ENCODE results near the gene CAMK2A.

CAMK2A gene

DNA sequence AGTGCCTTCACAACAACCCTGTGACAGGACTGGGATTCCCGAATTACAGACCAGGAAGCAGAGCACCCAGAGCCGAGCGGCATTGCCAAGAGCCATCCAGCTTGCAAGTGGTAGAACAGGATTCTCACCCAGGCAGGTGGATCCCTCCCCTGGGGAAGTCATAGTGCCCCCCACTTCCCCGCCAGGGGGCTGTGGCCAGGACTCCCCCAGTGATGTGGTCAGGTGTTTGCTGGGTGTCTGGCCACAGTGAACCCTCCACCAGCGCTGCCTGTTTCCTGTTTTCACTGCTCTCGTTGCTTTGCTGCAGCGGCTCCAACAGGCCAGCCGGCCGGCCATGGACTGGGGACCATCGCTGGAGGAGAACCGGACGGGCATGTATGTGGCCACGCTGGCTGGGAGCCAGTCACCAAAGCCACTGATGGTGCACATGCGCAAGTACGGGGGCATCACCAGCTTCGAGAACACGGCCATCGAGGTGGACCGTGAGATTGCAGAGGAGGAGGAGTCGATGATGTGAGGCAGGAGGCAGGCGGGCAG lies 80.4 kb downstream of the CAMK2A start:
- no peak for DNase-seq

- DNase-seq, result no peak
Measured at GRCh38 chr5:150208187-150209098, 81.1 kb downstream of the CAMK2A start.

- no peak for DNase-seq
Measured at GRCh38 chr5:150206779-150207115, 82.8 kb downstream of the CAMK2A start.

GRCh38 chr5:150206098-150206778 lies 83.3 kb downstream of the CAMK2A start:
- DNase-seq, result no peak

- DNase-seq, result no peak
Measured at GRCh38 chr5:150204590-150204960, 85.0 kb downstream of the CAMK2A start.

- DNase-seq, result no peak
Measured at GRCh38 chr5:150203832-150204589, 85.6 kb downstream of the CAMK2A start.

- no peak for DNase-seq
Measured at GRCh38 chr5:150202501-150202900, 87.1 kb downstream of the CAMK2A start.

- DNase-seq, result no peak
Measured at GRCh38 chr5:150197476-150197875, 92.1 kb downstream of the CAMK2A start.

DNA sequence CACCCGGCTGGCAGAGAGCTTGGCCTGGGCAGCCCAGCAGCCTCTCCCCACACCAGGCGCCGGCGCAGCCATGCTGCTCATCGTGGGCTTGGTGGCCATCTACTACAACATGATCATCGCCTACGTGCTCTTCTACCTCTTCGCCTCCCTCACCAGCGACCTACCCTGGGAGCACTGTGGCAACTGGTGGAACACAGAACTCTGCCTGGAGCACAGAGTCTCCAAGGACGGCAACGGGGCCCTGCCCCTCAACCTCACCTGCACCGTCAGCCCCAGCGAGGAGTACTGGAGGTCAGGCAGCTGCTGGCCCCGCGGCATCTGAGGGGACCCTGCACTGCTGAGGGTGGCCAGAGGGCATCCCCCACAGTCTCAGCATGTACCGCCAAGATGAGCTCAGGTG lies 92.6 kb downstream of the CAMK2A start:
- DNase-seq, result no peak

- DNase-seq, result no peak
Measured at GRCh38 chr5:150196514-150196913, 93.1 kb downstream of the CAMK2A start.

- no peak for DNase-seq
Measured at GRCh38 chr5:150195736-150196485, 93.7 kb downstream of the CAMK2A start.

DNA sequence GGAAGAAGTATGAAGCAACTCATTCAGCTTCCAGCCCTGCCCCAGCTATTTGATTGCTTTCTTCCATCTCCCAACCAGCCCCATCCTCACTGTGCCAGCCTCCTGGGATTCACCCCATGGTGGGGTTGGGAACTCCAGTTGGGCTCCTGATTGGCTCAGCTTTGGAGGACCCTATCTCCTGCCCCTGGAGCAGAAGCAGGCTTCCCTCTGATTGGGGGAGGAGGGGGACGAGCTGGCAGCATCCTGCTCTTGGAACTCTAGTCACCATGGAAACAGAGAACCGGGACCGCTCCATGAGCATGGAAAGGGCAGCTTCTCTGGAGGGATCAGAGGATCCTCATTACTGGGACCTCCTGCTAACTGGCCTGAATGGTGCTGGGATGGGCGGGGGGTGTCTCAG lies 97.1 kb downstream of the CAMK2A start:
- no peak for DNase-seq

- DNase-seq, result no peak
Measured at GRCh38 chr5:150190987-150191386, 98.6 kb downstream of the CAMK2A start.

DNA sequence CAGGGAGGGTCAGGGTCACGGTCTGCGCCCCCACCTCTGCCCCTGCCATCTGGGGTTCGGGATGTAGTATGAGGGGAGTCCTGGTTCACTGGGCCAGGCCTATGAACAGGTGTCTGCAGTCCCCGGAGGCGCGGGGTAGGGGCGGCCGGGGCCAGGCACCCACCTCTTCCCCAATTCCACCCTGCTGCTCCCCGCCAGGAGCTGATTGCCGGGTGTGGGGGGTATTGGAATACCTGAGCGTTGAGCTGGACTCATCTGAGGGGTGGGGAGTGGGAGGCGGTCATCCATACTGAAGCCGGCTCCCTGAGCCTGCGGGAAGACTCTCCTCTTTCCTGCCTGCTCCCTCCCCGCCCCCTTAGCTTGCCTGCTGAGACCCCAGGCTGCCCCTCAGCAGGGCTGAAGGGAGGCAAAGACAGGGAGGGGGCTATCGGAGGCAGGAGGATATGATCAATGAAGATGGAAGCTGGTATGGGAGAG lies 99.0 kb downstream of the CAMK2A start:
- DNase-seq, result no peak

- no peak for DNase-seq
Measured at GRCh38 chr5:150189728-150190502, 99.7 kb downstream of the CAMK2A start, which contains the start of gene SLC6A7. Gene SLC6A7, plus strand, starts transcription at chr5:150190062. Its CDS starts 266 bp downstream, at chr5:150190328.

- DNase-seq, result no peak
Measured at GRCh38 chr5:150189326-150189725, 100.2 kb downstream of the CAMK2A start.

- no peak for DNase-seq
Measured at GRCh38 chr5:150188146-150188842, 101.3 kb downstream of the CAMK2A start.

DNA sequence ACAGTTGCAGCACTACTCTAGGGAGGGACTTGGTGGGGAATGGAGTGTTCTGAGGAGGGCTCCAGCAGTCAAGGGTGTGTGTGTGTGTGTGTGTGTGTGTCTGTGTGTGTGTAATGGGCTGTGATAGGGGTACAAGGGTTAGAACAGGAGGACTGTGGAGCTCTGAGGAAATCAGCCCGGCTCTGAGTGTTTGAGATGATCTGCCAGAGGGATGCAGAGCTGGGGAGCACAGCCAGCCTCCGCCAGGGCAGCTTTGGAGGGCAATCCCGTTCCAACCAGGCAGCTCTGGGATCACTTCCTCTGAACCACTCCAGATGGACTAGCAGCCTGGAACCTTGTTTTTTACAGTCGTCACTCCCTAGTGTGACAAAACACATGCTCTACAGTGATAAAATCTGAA lies 102.7 kb downstream of the CAMK2A start:
- DNase-seq, result no peak

- no peak for DNase-seq
Measured at GRCh38 chr5:150186137-150186536, 103.4 kb downstream of the CAMK2A start.

DNA sequence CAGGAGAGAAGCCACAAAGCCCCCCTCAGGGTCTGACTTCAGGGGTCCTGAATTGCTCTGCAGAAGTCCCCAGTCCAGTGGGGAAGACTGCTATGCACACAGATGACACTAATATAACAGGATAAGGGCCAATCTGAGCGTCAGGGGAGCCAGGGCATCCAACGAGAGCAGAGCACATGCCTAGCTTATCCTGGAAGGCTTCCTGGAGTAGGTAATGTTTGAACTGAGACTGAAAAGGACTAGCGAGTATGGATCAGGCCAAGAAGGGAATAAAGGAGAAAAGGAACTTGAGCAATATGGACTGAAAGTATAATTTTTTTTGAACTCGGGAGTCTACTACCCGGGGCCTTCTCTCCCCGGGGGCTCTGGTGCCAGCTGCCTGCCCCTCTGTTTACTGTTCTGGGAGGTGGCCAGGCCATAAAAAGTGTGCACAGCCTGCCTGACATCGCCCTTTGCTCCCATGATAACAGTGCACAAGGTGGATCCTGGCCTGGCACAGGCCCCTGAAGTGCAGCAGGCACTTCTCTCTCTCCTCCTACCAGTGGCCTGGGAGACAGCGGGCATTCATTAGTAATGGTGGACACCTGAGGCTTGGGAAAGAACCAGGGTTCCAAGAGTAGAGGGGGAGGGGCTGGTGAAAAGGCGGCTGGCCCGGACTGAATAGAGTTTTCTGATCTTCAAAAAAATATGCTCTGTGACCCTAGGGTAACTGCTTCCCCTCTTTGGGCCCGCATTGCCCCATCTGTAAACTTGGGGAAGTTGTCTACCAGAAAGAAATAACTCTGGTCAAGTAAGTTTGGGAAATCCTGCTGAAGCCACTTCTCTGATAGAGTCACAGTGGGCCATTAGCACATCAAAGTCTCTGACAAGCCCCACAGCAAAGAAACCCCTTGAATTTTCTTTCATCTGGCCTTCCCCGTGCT lies 104.3 kb downstream of the CAMK2A start:
- no peak for DNase-seq

Measured in stimulated activated naive CD4-positive, alpha-beta T cell treated with Interleukin-2 at 50 U/mL for 16 hours (primary cell).